Astrocyte (in vitro differentiated cells and primary cell): ENCODE results near the gene HMGN1. TPM values are rescaled to one million over a fixed set of nuclear protein-coding genes. Genes with fewer than 3 reads are reported as not detected.

ENCODE experiments used
- DNase-seq: peaks from one replicate; pipeline ENCODE4 v3.0.0-alpha.2; 2010; ENCODE audit warnings: low read depth
- FAIRE-seq: peaks from 2 replicates; lab custom pipeline; 2011; peaks lifted over from hg19 to GRCh38; lab: Jason Lieb, UNC
- H2AFZ ChIP-seq: 2 replicates; pipeline ENCODE4 v1.6.0; 2012; ENCODE audit warnings: low read depth, low read length, inconsistent platforms
- H3K27ac ChIP-seq: 2 replicates; pipeline ENCODE4 v1.5.1; 2011; ENCODE audit warnings: low read depth, low read length, inconsistent platforms
- H3K27me3 ChIP-seq: 2 replicates; pipeline ENCODE4 v1.6.0; 2011; ENCODE audit warnings: low read length, inconsistent platforms; ENCODE audit not compliant: insufficient read depth
- H3K36me3 ChIP-seq: 2 replicates; pipeline ENCODE4 v1.5.1; 2011; ENCODE audit warnings: low read length, inconsistent platforms; ENCODE audit not compliant: insufficient read depth
- H3K4me1 ChIP-seq: 2 replicates; pipeline ENCODE4 v1.5.1; 2011; ENCODE audit warnings: low read length, inconsistent platforms; ENCODE audit not compliant: insufficient read depth
- H3K4me2 ChIP-seq: 2 replicates; pipeline ENCODE4 v1.6.0; 2012; ENCODE audit warnings: low read length, inconsistent platforms
- H3K4me3 ChIP-seq: 2 replicates; pipeline ENCODE4 v1.5.1; 2011; ENCODE audit warnings: low read depth, mild to moderate bottlenecking, low read length, inconsistent platforms; ENCODE audit not compliant: insufficient read depth
- H3K79me2 ChIP-seq: 2 replicates; pipeline ENCODE4 v1.6.0; 2012; ENCODE audit warnings: mild to moderate bottlenecking, low read length, inconsistent platforms; ENCODE audit not compliant: insufficient read depth
- H3K9ac ChIP-seq: 2 replicates; pipeline ENCODE4 v1.6.0; 2012; ENCODE audit warnings: mild to moderate bottlenecking, low read length, inconsistent platforms
- H3K9me3 ChIP-seq: 2 replicates; pipeline ENCODE4 v1.5.1; 2012; ENCODE audit warnings: low read depth, mild to moderate bottlenecking, low read length, inconsistent platforms; ENCODE audit not compliant: insufficient read depth
- H4K20me1 ChIP-seq: 2 replicates; pipeline ENCODE4 v1.6.0; 2012; ENCODE audit warnings: low read length, inconsistent platforms; ENCODE audit not compliant: insufficient read depth
- H3K27ac Mint-ChIP-seq: one replicate; pipeline ENCODE4 v1.8.0; 2021; ENCODE audit warnings: mild to moderate bottlenecking, mixed read lengths; ENCODE audit not compliant: unreplicated experiment
- H3K27me3 Mint-ChIP-seq: one replicate; pipeline ENCODE4 v1.8.0; 2021; ENCODE audit warnings: low read depth, mixed read lengths; ENCODE audit not compliant: unreplicated experiment
- H3K36me3 Mint-ChIP-seq: one replicate; pipeline ENCODE4 v1.8.0; 2021; ENCODE audit warnings: low read depth, mixed read lengths; ENCODE audit not compliant: unreplicated experiment
- H3K4me1 Mint-ChIP-seq: one replicate; pipeline ENCODE4 v1.8.0; 2021; ENCODE audit warnings: low read depth, mixed read lengths; ENCODE audit not compliant: unreplicated experiment
- H3K4me3 Mint-ChIP-seq: one replicate; pipeline ENCODE4 v1.8.0; 2021; ENCODE audit warnings: mild to moderate bottlenecking, moderate library complexity, mixed read lengths; ENCODE audit not compliant: unreplicated experiment
- H3K9me3 Mint-ChIP-seq: one replicate; pipeline ENCODE4 v1.8.0; 2021; ENCODE audit warnings: mild to moderate bottlenecking, mixed read lengths; ENCODE audit not compliant: unreplicated experiment
- EZH2 ChIP-seq: IDR thresholded peaks from 2 replicates; pipeline ENCODE4 v1.6.1; 2012; ENCODE audit warnings: mild to moderate bottlenecking, low read length, inconsistent platforms; ENCODE audit not compliant: insufficient read depth
- total RNA-seq: library from RNA; stranded (reverse); gene quantifications from 2 replicates; pipeline ENCODE4 v1.2.1, GENCODE V29; 2021
- TF ChIP-seq, protein P1 (sequence below): IDR thresholded peaks from 2 replicates; pipeline ENCODE4 v1.5.1; 2011; ENCODE audit warnings: low read depth, mild to moderate bottlenecking, inconsistent platforms, low read length, moderate library complexity; ENCODE audit not compliant: insufficient read depth

The HMGN1 gene
- total RNA-seq, 1 donor from 2014 or later, result 272 TPM

GRCh38 chr21:39319251-39319756, 29.6 kb downstream of the HMGN1 start:
- Mint-ChIP-seq H3K9me3 (no peaks in the 10 kb centered on the region), H3K36me3 (peaks cover 9% of the 10 kb centered on the region), H3K4me1 (peaks cover 9% of the 10 kb centered on the region), H3K27ac (no peak overlapping the region), H3K27me3 (peaks cover 2% of the 10 kb centered on the region), H3K4me3 (no peak overlapping the region)
- H3K36me3 ChIP-seq, result no peaks in the 10 kb centered on the region
- no peak overlapping the region for H3K4me3 ChIP-seq
- H3K27ac ChIP-seq, result no peak overlapping the region
- no peak for TF ChIP-seq EZH2
- TF ChIP-seq, protein P1, sequence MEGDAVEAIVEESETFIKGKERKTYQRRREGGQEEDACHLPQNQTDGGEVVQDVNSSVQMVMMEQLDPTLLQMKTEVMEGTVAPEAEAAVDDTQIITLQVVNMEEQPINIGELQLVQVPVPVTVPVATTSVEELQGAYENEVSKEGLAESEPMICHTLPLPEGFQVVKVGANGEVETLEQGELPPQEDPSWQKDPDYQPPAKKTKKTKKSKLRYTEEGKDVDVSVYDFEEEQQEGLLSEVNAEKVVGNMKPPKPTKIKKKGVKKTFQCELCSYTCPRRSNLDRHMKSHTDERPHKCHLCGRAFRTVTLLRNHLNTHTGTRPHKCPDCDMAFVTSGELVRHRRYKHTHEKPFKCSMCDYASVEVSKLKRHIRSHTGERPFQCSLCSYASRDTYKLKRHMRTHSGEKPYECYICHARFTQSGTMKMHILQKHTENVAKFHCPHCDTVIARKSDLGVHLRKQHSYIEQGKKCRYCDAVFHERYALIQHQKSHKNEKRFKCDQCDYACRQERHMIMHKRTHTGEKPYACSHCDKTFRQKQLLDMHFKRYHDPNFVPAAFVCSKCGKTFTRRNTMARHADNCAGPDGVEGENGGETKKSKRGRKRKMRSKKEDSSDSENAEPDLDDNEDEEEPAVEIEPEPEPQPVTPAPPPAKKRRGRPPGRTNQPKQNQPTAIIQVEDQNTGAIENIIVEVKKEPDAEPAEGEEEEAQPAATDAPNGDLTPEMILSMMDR, result no peak
- no peak for DNase-seq
- H3K9ac ChIP-seq, result no peak overlapping the region
- H3K79me2 ChIP-seq, result peaks cover 6% of the 10 kb centered on the region
- H3K27me3 ChIP-seq, result no peaks in the 10 kb centered on the region
- H3K4me2 ChIP-seq, result no peak overlapping the region
- no peaks in the 10 kb centered on the region for H3K9me3 ChIP-seq
- H3K4me1 ChIP-seq, result peaks cover 6% of the 10 kb centered on the region
- no peak overlapping the region for H2AFZ ChIP-seq
- FAIRE-seq, result no peak
- no peaks in the 10 kb centered on the region for H4K20me1 ChIP-seq

DNA sequence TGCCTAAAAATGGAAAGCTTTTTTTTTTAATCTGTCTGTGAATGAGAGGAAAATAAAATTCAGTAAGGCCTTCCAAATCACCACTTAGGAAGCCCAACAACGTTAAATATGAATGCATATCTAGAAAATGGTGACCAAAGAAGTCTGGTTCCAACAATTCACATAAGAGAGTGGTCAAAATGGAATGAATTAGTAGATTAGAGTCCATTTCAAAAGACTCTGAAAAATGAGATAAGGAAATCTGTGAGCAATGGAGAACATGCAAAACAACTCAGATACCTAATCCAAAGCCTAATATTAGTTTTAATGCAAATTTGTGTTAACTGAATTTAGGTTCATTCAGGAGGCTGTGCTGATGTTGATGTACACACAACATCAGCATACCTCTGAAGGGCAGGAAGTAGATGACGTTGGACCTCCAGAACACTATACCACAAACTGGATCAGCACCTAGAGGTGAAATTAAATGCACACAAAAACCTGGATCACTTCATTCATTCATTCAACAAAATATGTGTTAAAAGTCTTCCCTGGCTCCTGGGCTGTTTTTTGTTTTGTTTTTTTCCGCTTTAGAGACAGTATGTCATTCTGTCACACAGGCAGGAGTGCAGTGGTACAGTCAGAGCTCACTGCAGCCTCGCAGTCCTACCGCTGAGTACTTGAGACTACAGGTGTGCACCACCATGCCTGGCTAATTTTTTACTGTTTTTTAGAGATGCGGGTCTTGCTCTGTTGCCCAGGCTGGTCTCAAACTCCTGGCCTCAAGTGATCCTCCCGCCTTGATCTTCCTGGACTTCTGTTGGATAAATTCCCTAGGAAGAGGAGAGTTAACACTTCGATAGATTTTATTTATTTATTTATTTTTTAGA, 30.6 kb downstream of the HMGN1 start:
- Mint-ChIP-seq H3K27ac (no peak overlapping the region), H3K4me3 (no peak overlapping the region), H3K9me3 (no peaks in the 10 kb centered on the region), H3K36me3 (peaks cover 9% of the 10 kb centered on the region), H3K27me3 (peaks cover 2% of the 10 kb centered on the region), H3K4me1 (peaks cover 9% of the 10 kb centered on the region)
- TF ChIP-seq EZH2, result no peak
- TF ChIP-seq, protein P1, result no peak
- no peak for DNase-seq
- Histone ChIP-seq H4K20me1 (no peaks in the 10 kb centered on the region), H3K4me2 (no peak overlapping the region), H2AFZ (no peak overlapping the region), H3K9me3 (no peaks in the 10 kb centered on the region), H3K4me3 (no peak overlapping the region), H3K36me3 (no peaks in the 10 kb centered on the region), H3K27ac (no peak overlapping the region), H3K27me3 (no peaks in the 10 kb centered on the region), H3K4me1 (peaks cover 6% of the 10 kb centered on the region), H3K79me2 (peaks cover 7% of the 10 kb centered on the region), H3K9ac (no peak overlapping the region)
- no peak for FAIRE-seq
